H1 (cell line): ENCODE results near the gene TXNDC2. TPM values are rescaled to one million over a fixed set of nuclear protein-coding genes. Genes with fewer than 3 reads are reported as not detected.

ENCODE experiments used
- CTCF ChIA-PET: fragments of 300-600 bp; sonication (Branson Sonifier 250); formaldehyde crosslinking; loops from one replicate; lab custom pipeline; 2021; ENCODE audit not compliant: partially characterized antibody; lab: Charles Lee
- POLR2A ChIA-PET: fragments of 300-600 bp; sonication (Branson Sonifier 250); formaldehyde crosslinking; loops from one replicate; lab custom pipeline; 2021; ENCODE audit warnings: inconsistent platforms; ENCODE audit not compliant: partially characterized antibody; lab: Charles Lee
- DNase-seq, 2 experiments: peaks; one replicate each; pipeline versions ENCODE4 v3.0.0 to v3.0.0-alpha.2; 2010 to 2022; ENCODE audit warnings: low spot score in 2 of 2, low read depth in 1 of 2, mixed read lengths in 1 of 2
- FAIRE-seq: peaks from 2 replicates; lab custom pipeline; 2011; peaks lifted over from hg19 to GRCh38; lab: Jason Lieb, UNC
- H2AFZ ChIP-seq: 2 replicates; pipeline ENCODE4 v1.8.1; 2012; ENCODE audit warnings: low read length, inconsistent platforms
- H2AK5ac ChIP-seq: 2 replicates; pipeline ENCODE4 v1.6.1; 2013; ENCODE audit warnings: low read depth, low read length
- H2BK120ac ChIP-seq: replicated peaks from 2 replicates; pipeline ENCODE3; 2013; ENCODE audit warnings: low read depth, low read length, inconsistent platforms
- H2BK12ac ChIP-seq: 2 replicates; pipeline ENCODE4 v1.6.1; 2013; ENCODE audit warnings: low read depth, low read length
- H2BK15ac ChIP-seq: 2 replicates; pipeline ENCODE4 v1.6.1; 2013; ENCODE audit warnings: low read length
- H2BK20ac ChIP-seq: 2 replicates; pipeline ENCODE4 v1.6.1; 2013; ENCODE audit warnings: low read length
- H2BK5ac ChIP-seq: 2 replicates; pipeline ENCODE4 v1.6.1; 2013; ENCODE audit warnings: low read depth, low read length
- H3K14ac ChIP-seq: 2 replicates; pipeline ENCODE4 v1.6.1; 2013; ENCODE audit warnings: inconsistent platforms; ENCODE audit not compliant: insufficient read length
- H3K18ac ChIP-seq: 2 replicates; pipeline ENCODE4 v1.6.1; 2013; ENCODE audit warnings: low read length; ENCODE audit errors: extremely low read depth
- H3K23ac ChIP-seq: 2 replicates; pipeline ENCODE4 v1.6.1; 2013; ENCODE audit warnings: inconsistent platforms; ENCODE audit not compliant: insufficient read length
- H3K23me2 ChIP-seq: 2 replicates; pipeline ENCODE4 v1.6.1; 2013; ENCODE audit warnings: low read depth, low read length
- H3K27ac ChIP-seq: 2 replicates; pipeline ENCODE4 v1.6.1; 2011; ENCODE audit warnings: low read depth, low read length, inconsistent platforms
- H3K27me3 ChIP-seq, 4 experiments: replicated peaks in 1 of 4; 1 replicate in 1 of 4; 2 replicates in 3 of 4; pipeline versions ENCODE4 v1.6.1 to v1.8.1; 2011 to 2013; ENCODE audit warnings: low read length in 3 of 4, mild to moderate bottlenecking in 3 of 4, inconsistent platforms in 2 of 4, mixed read lengths in 2 of 4, moderate library complexity in 1 of 4; ENCODE audit not compliant: control insufficient read depth in 3 of 4, insufficient read depth in 3 of 4; ENCODE audit errors: extremely low read depth in 1 of 4
- H3K36me3 ChIP-seq, 4 experiments: 2 replicates each; pipeline versions ENCODE4 v1.6.1 to v1.8.1; 2011 to 2013; ENCODE audit warnings: mild to moderate bottlenecking in 4 of 4, low read length in 3 of 4, moderate library complexity in 2 of 4, control low read depth in 1 of 4, inconsistent platforms in 1 of 4; ENCODE audit not compliant: insufficient read depth in 4 of 4, control insufficient read depth in 2 of 4
- H3K4ac ChIP-seq: replicated peaks from 2 replicates; pipeline ENCODE3; 2013; ENCODE audit warnings: low read length, low read depth, mixed read lengths, inconsistent platforms; ENCODE audit not compliant: insufficient read length
- H3K4me1 ChIP-seq, 4 experiments: replicated peaks in 1 of 4; 1 replicate in 1 of 4; 2 replicates in 3 of 4; pipeline versions ENCODE4 v1.6.1 to v1.8.1; 2011 to 2013; ENCODE audit warnings: low read length in 3 of 4, inconsistent platforms in 2 of 4, mixed read lengths in 1 of 4; ENCODE audit not compliant: insufficient read depth in 4 of 4, control insufficient read depth in 3 of 4
- H3K4me2 ChIP-seq, 2 experiments: 2 replicates each; pipeline versions ENCODE4 v1.6.1 to v1.8.1; 2011 to 2013; ENCODE audit warnings: low read depth in 2 of 2, low read length in 2 of 2, control low read depth in 1 of 2, inconsistent platforms in 1 of 2, mild to moderate bottlenecking in 1 of 2; ENCODE audit not compliant: insufficient read depth in 1 of 2
- H3K4me3 ChIP-seq, 4 experiments: fragments of 200-600, 300-600 bp in 1 of 4; sonication (generic), shearing (Covaris generic), sonication (Bioruptor Twin) in 1 of 4; 2 replicates each; pipeline versions ENCODE4 v1.5.1 to v1.8.1; 2011 to 2016; ENCODE audit warnings: low read length in 4 of 4, low read depth in 3 of 4, control low read depth in 2 of 4, inconsistent platforms in 2 of 4, mild to moderate bottlenecking in 2 of 4, mixed read lengths in 1 of 4, moderate library complexity in 1 of 4; ENCODE audit not compliant: insufficient read depth in 2 of 4; ENCODE audit errors: extremely low read depth in 1 of 4
- H3K56ac ChIP-seq: replicated peaks from 2 replicates; pipeline ENCODE3; 2013; ENCODE audit warnings: low read depth, mild to moderate bottlenecking, mixed read lengths, low read length, inconsistent platforms; ENCODE audit not compliant: insufficient read length
- H3K79me1 ChIP-seq: 2 replicates; pipeline ENCODE4 v1.6.1; 2013; ENCODE audit warnings: low read depth, low read length, control low read depth
- H3K79me2 ChIP-seq, 2 experiments: 2 replicates each; pipeline versions ENCODE4 v1.6.1 to v1.8.1; 2012 to 2013; ENCODE audit warnings: low read length in 2 of 2, mild to moderate bottlenecking in 2 of 2, inconsistent platforms in 1 of 2; ENCODE audit not compliant: insufficient read depth in 2 of 2, control insufficient read depth in 1 of 2
- H3K9ac ChIP-seq, 4 experiments: replicated peaks in 1 of 4; 1 replicate in 1 of 4; 2 replicates in 3 of 4; pipeline versions ENCODE4 v1.6.1 to v1.8.1; 2011 to 2013; ENCODE audit warnings: low read depth in 3 of 4, low read length in 3 of 4, control low read depth in 2 of 4, mild to moderate bottlenecking in 2 of 4, moderate library complexity in 2 of 4, inconsistent platforms in 1 of 4; ENCODE audit errors: extremely low read depth in 1 of 4
- H3K9me3 ChIP-seq, 2 experiments: 2 replicates each; pipeline versions ENCODE4 v1.6.1 to v1.8.1; 2012 to 2013; ENCODE audit warnings: mild to moderate bottlenecking in 2 of 2, moderate library complexity in 2 of 2, control low read depth in 1 of 2, inconsistent platforms in 1 of 2, low read depth in 1 of 2, low read length in 1 of 2, mixed read lengths in 1 of 2; ENCODE audit not compliant: insufficient read depth in 2 of 2
- H4K20me1 ChIP-seq, 2 experiments: replicated peaks in 1 of 2; 2 replicates each; pipeline versions ENCODE3 to v1.8.1; 2011 to 2013; ENCODE audit warnings: inconsistent platforms in 2 of 2, low read length in 2 of 2, mild to moderate bottlenecking in 1 of 2; ENCODE audit not compliant: insufficient read depth in 2 of 2, control insufficient read depth in 1 of 2
- H4K5ac ChIP-seq: 2 replicates; pipeline ENCODE4 v1.6.1; 2013; ENCODE audit warnings: low read length, low read depth, mixed read lengths, inconsistent platforms; ENCODE audit not compliant: insufficient read length
- H4K8ac ChIP-seq: 2 replicates; pipeline ENCODE4 v1.8.0; 2013; ENCODE audit warnings: mild to moderate bottlenecking, moderate library complexity, low read length, inconsistent platforms; ENCODE audit not compliant: insufficient read depth; ENCODE audit errors: extremely low read depth
- H4K91ac ChIP-seq: replicated peaks from 2 replicates; pipeline ENCODE3; 2013; ENCODE audit warnings: low read length, mixed read lengths, inconsistent platforms; ENCODE audit not compliant: insufficient read length
- CTBP2 ChIP-seq: IDR thresholded peaks from 2 replicates; pipeline ENCODE4 v1.7.0; 2011; ENCODE audit warnings: borderline replicate concordance, mild to moderate bottlenecking, moderate library complexity, mixed read lengths, low read length; ENCODE audit not compliant: insufficient read depth, insufficient read length
- WGBS, 2 experiments: shearing (Covaris generic) in 1 of 2; methylation state at CpG; one replicate each; pipeline versions ENCODE4 v1.1.6 to v1.1.7; 2013 to 2015; ENCODE audit warnings: low lambda C conversion rate in 2 of 2, mixed read lengths in 2 of 2, inconsistent platforms in 1 of 2, low coverage in 1 of 2, missing lambda C conversion rate in 1 of 2; ENCODE audit not compliant: insufficient replicate concordance in 2 of 2, insufficient coverage in 1 of 2, insufficient read length in 1 of 2; ENCODE audit errors: extremely low coverage in 1 of 2, missing lambda C conversion rate in 1 of 2; 5-methylcytosine and 5-hydroxymethylcytosine counted together
- polyA plus RNA-seq, 7 experiments: library from polyadenylated mRNA; depleted of rRNA in 3 of 7; stranded (reverse) in 5 of 7; unstranded in 2 of 7; fragments of >200 nt in 5 of 7; fragments of 200-250 nt in 2 of 7; gene quantifications; 1 replicate in 5 of 7; 2 replicates in 1 of 7; 4 replicates in 1 of 7; pipeline versions ENCODE4 v1.2.1 to v1.2.3, GENCODE V29; 2011 to 2013; ENCODE audit warnings: missing spikeins in 2 of 7, mixed read lengths in 2 of 7
- total RNA-seq: library from RNA; stranded (reverse); fragmentation: NEBNext Ultra II Directional; extraction: Animal tissue kit (Norgen Biotek cat#: 25700); gene quantifications from 2 replicates; pipeline ENCODE4 v1.2.1, GENCODE V29; 2021
- TF ChIP-seq, protein P1 (sequence below): IDR thresholded peaks from 2 replicates; pipeline ENCODE4 v1.6.1; 2011; ENCODE audit warnings: low read depth, mild to moderate bottlenecking, low read length; ENCODE audit not compliant: insufficient read depth

The TXNDC2 gene
- total and polyA plus RNA-seq, 2 of the 8 experiments (the other 6 are each of a cell fraction or from before 2014, with no cell fraction given) = 0.09 TPM; not detected in 1

DNA sequence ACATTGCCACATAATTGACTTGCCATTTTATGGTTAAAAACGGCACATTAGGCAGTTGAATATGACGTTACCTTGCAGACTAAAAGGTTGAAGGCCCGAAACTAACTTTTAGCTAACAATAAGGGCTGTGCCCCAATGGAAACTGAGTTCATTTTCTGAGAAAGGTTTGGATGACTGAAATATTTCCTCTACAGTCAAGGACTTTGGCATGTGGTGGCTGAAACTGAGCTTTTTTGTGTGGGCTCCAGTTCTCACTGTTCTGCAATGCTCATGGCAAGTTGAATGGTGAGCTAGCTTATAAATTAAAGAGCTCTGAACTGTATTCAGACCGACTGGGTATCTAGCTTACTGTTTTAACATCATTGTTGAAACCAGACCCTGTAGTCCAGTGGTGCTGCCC lies 23.8 kb upstream of the TXNDC2 start:
- H3K4me2 ChIP-seq = no peak overlapping the region
- no peak overlapping the region for H2BK15ac ChIP-seq
- no peak overlapping the region for H3K18ac ChIP-seq
- ChIA-PET POLR2A (interaction anchor here (1.1 kb wide), 1 partner anchor 21 kb away, joined by 3 read pairs; no protein-coding TSS in a partner anchor), CTCF (no interaction called here)
- no peaks in the 10 kb centered on the region; a peak in 1 of 8 replicates for H3K36me3 ChIP-seq
- FAIRE-seq (no peak), DNase-seq (no peak)
- no peak overlapping the region for H3K4ac ChIP-seq
- H4K20me1 ChIP-seq = no peaks in the 10 kb centered on the region
- peaks cover 12 to 17% of the 10 kb centered on the region in 2 experiments; a peak in 3 of 4 replicates for H3K9me3 ChIP-seq
- peaks cover 0 to 2% (median 0%) of the 10 kb centered on the region in 4 experiments; a peak in 1 of 7 replicates for H3K27me3 ChIP-seq
- no peak overlapping the region for H2BK12ac ChIP-seq
- no peak overlapping the region for H2BK120ac ChIP-seq
- H4K5ac ChIP-seq = no peak overlapping the region
- no peaks in the 10 kb centered on the region for H3K79me2 ChIP-seq
- TF ChIP-seq, protein P1, sequence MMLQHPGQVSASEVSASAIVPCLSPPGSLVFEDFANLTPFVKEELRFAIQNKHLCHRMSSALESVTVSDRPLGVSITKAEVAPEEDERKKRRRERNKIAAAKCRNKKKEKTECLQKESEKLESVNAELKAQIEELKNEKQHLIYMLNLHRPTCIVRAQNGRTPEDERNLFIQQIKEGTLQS = no peak
- TF ChIP-seq CTBP2 = no peak
- no peak overlapping the region for H3K23ac ChIP-seq
- H4K91ac ChIP-seq = no peak overlapping the region
- H2BK5ac ChIP-seq = no peak overlapping the region
- WGBS, 2 experiments = 89% methylated on average over 4 of the region's 4 CpGs; no CpG with 5 or more reads in 1 of the 2 experiments
- peaks cover 0 to 2% (median 0%) of the 10 kb centered on the region in 4 experiments; a peak in 1 of 7 replicates for H3K4me1 ChIP-seq
- no peak overlapping the region for H3K9ac ChIP-seq
- no peaks in the 10 kb centered on the region for H3K79me1 ChIP-seq
- H2AK5ac ChIP-seq = no peak overlapping the region
- no peak overlapping the region for H2AFZ ChIP-seq
- H3K27ac ChIP-seq = no peak overlapping the region
- no peaks in the 10 kb centered on the region; the same call in 1 of the 2 replicates for H3K23me2 ChIP-seq
- no peak overlapping the region for H4K8ac ChIP-seq
- no peak overlapping the region for H3K56ac ChIP-seq
- no peak overlapping the region for H3K14ac ChIP-seq
- H3K4me3 ChIP-seq = no peak overlapping the region
- H2BK20ac ChIP-seq = no peak overlapping the region
